K562 (cell line): Measurements from ENCODE around the gene PCDHB4. TPM values are rescaled to one million over a fixed set of nuclear protein-coding genes. Genes with fewer than 3 reads are reported as not detected.
"Not testable (repeated sequence)": the region's sequence is repeated elsewhere in the genome, so short reads cannot be mapped to it uniquely, and the experiment has no call there.

Experiments used
- ATAC-seq: fragments of 200-7000 bp; cut with Tn5 transposase; 3 replicates; pipeline ENCODE4 v1.9.1; 2020; ENCODE audit warnings: moderate library complexity
- BruUV-seq: library from RNA; stranded (reverse); fragments of 400-500 nt; replicated peaks from 2 replicates; lab custom pipeline; 2021; lab: Mats Ljungman, UMichigan
- CTCF ChIA-PET: fragments of 300-600 bp; formaldehyde crosslinking; extraction: SDS; loops from one replicate; lab custom pipeline; 2021; ENCODE audit warnings: low intra/inter-chr PET ratio; lab: Yijun Ruan, JAX
- POLR2A ChIA-PET: fragments of 300-600, 350-650 bp; sonication (Branson Sonifier 250); formaldehyde crosslinking; extraction: SDS; loops from one replicate; lab custom pipeline; 2021; ENCODE audit warnings: antibody characterized with exemption, inconsistent platforms; lab: Yijun Ruan, JAX
- DNase-seq, 4 experiments: peaks; one replicate each; pipeline versions ENCODE4 v3.0.0 to v3.0.0-alpha.2; 2011 to 2018; ENCODE audit warnings: low spot score in 3 of 4, mixed read lengths in 3 of 4; ENCODE audit errors: extremely low read depth in 1 of 4
- FAIRE-seq: peaks from 2 replicates; lab custom pipeline; 2011; peaks lifted over from hg19 to GRCh38; lab: Jason Lieb, UNC
- H2AFZ ChIP-seq: 2 replicates; pipeline ENCODE4 v1.6.0; 2011; ENCODE audit warnings: low read depth, low read length, control low read depth, inconsistent platforms
- H3K27ac ChIP-seq: fragments of 200-600 bp; 3 replicates; pipeline ENCODE4 v1.8.0; 2011; ENCODE audit warnings: low read depth, mild to moderate bottlenecking, control low read depth, inconsistent platforms, low read length, moderate library complexity, mixed read lengths; ENCODE audit errors: extremely low read depth
- H3K27me3 ChIP-seq, 2 experiments: fragments of 300-600 bp in 1 of 2; 2 replicates in 1 of 2; 3 replicates in 1 of 2; pipeline versions ENCODE4 v1.6.0 to v1.8.0; 2011; ENCODE audit warnings: inconsistent platforms in 2 of 2, low read length in 2 of 2, mild to moderate bottlenecking in 1 of 2, mixed read lengths in 1 of 2, moderate library complexity in 1 of 2; ENCODE audit not compliant: control insufficient read depth in 2 of 2, insufficient read depth in 2 of 2
- H3K36me3 ChIP-seq: fragments of 300-600 bp; 3 replicates; pipeline ENCODE4 v1.8.0; 2011; ENCODE audit warnings: mild to moderate bottlenecking, low read length, inconsistent platforms; ENCODE audit not compliant: control insufficient read depth, insufficient read depth
- H3K4me1 ChIP-seq, 2 experiments: fragments of 200-600 bp in 1 of 2; replicated peaks in 1 of 2; 2 replicates in 1 of 2; 3 replicates in 1 of 2; pipeline versions ENCODE4 v1.5.1 to v1.8.0; 2011; ENCODE audit warnings: inconsistent platforms in 2 of 2, low read length in 2 of 2, mild to moderate bottlenecking in 1 of 2, mixed read lengths in 1 of 2, moderate library complexity in 1 of 2; ENCODE audit not compliant: control insufficient read depth in 2 of 2, insufficient read depth in 2 of 2
- H3K4me2 ChIP-seq: 2 replicates; pipeline ENCODE4 v1.6.1; 2011; ENCODE audit warnings: low read length, control low read depth, inconsistent platforms, mixed read lengths; ENCODE audit not compliant: insufficient read depth
- H3K4me3 ChIP-seq: fragments of 200-600 bp; sonication (generic), shearing (Covaris generic); 2 replicates; pipeline ENCODE4 v1.5.1; 2016; ENCODE audit warnings: control low read depth, inconsistent platforms
- H3K79me2 ChIP-seq: fragments of 200-600 bp; 3 replicates; pipeline ENCODE4 v1.8.0; 2011; ENCODE audit warnings: low read length, inconsistent platforms; ENCODE audit not compliant: control insufficient read depth, insufficient read depth
- H3K9ac ChIP-seq, 2 experiments: 2 replicates each; pipeline versions ENCODE4 v1.6.0 to v1.6.1; 2011; ENCODE audit warnings: low read depth in 2 of 2, low read length in 2 of 2, control low read depth in 1 of 2, inconsistent platforms in 1 of 2, mild to moderate bottlenecking in 1 of 2, mixed read lengths in 1 of 2; ENCODE audit not compliant: insufficient read depth in 1 of 2
- H3K9me1 ChIP-seq: one replicate; pipeline ENCODE4 v1.6.0; 2011; ENCODE audit warnings: inconsistent platforms, mild to moderate bottlenecking, low read length, moderate library complexity; ENCODE audit not compliant: control insufficient read depth, insufficient read depth
- H3K9me3 ChIP-seq: replicated peaks from 2 replicates; pipeline ENCODE4 v1.5.1; 2011; ENCODE audit warnings: low read depth, low read length, inconsistent platforms; ENCODE audit not compliant: control insufficient read depth, insufficient read depth
- H4K20me1 ChIP-seq: replicated peaks from 2 replicates; pipeline ENCODE4 v1.6.1; 2011; ENCODE audit warnings: low read length, inconsistent platforms, mixed read lengths; ENCODE audit not compliant: control insufficient read depth, insufficient read depth
- MAZ ChIP-seq, 2 experiments: fragments of 450-650 bp in 1 of 2; sonication (generic) in 1 of 2; formaldehyde crosslinking; IDR thresholded peaks in 1 of 2; conservative IDR thresholded peaks in 1 of 2; 2 replicates each; pipeline versions ENCODE4 v1.4.0 to v1.5.0; 2020; ENCODE audit warnings: mild to moderate bottlenecking in 1 of 2, missing genetic modification reagents in 1 of 2
- WGBS: fragments of 100-300 bp; shearing (Covaris generic); methylation state at CpG from one replicate; pipeline ENCODE4 v1.1.6; 2016; ENCODE audit warnings: low coverage, mixed read lengths; ENCODE audit not compliant: insufficient coverage; ENCODE audit errors: missing lambda C conversion rate; 5-methylcytosine and 5-hydroxymethylcytosine counted together
- in situ Hi-C: fragments of 300-500 bp; cut with MboI; formaldehyde crosslinking; loops from 4 replicates; pipeline ENCODE4 v1.15.0; 2018; ENCODE audit warnings: inconsistent platforms, mixed read lengths
- intact Hi-C: fragments of 100-400 bp; cut with micrococcal nuclease; formaldehyde crosslinking; loops from 2 replicates; pipeline ENCODE4 v1.14.2; 2022
- polyA plus RNA-seq, 8 experiments: library from polyadenylated mRNA; depleted of rRNA in 4 of 8; stranded (reverse) in 5 of 8; unstranded in 3 of 8; fragments of >200 nt; fragmentation: Nextera tagmentation in 2 of 8; fragmentation: Illumina TruSeq in 1 of 8; extraction: Ambion mirVana in 2 of 8; extraction: Trizol in 1 of 8; gene quantifications; 2 replicates each; pipeline versions ENCODE4 v1.2.1 to v1.2.3, GENCODE V29; 2011 to 2014; ENCODE audit warnings: inconsistent platforms in 1 of 8, missing spikeins in 1 of 8
- total RNA-seq, 7 experiments: library from RNA; depleted of rRNA in 6 of 7; stranded (reverse); fragments of >200 nt in 6 of 7; fragmentation: Illumina TruSeq in 2 of 7; extraction: Trizol in 2 of 7; gene quantifications; 2 replicates each; pipeline versions ENCODE4 v1.2.1 to v1.2.3, GENCODE V29; 2011 to 2021; ENCODE audit warnings: low replicate concordance in 1 of 7

PCDHB4 gene
- total and polyA plus RNA-seq, 9 of the 15 experiments (the other 6 are each of a cell fraction or from before 2014, with no cell fraction given), result not detected

- TF ChIP-seq MAZ (CRISPR knock-in tag; conservative IDR thresholded peaks at IDR 0.05 in 1 of 2, IDR thresholded peaks at IDR 0.05 in 1 of 2), result no peak
Measured at GRCh38 chr5:141095263-141095641, 26.4 kb upstream of the PCDHB4 start (continued).

GRCh38 chr5:141096181-141096580 is 25.4 kb upstream of the PCDHB4 start:
- H4K20me1 ChIP-seq, DNase-seq, CTCF ChIA-PET, H3K9me1 ChIP-seq, POLR2A ChIA-PET, H3K27ac ChIP-seq, H3K9ac ChIP-seq, BruUV-seq, H3K4me2 ChIP-seq, H2AFZ ChIP-seq, H3K36me3 ChIP-seq, H3K4me1 ChIP-seq, H3K27me3 ChIP-seq, H3K9me3 ChIP-seq, intact Hi-C loops, H3K79me2 ChIP-seq, FAIRE-seq, in situ Hi-C loops, ATAC-seq, H3K4me3 ChIP-seq: not testable (repeated sequence)
- 45% methylated on average over 10 of the region's 46 CpGs for WGBS

- 7% methylated on average over 23 of the region's 38 CpGs for WGBS
- H3K4me1 ChIP-seq, H4K20me1 ChIP-seq, H3K4me2 ChIP-seq, H3K36me3 ChIP-seq, H3K79me2 ChIP-seq, H3K9me1 ChIP-seq, ATAC-seq, H2AFZ ChIP-seq, POLR2A ChIA-PET, H3K9ac ChIP-seq, DNase-seq, intact Hi-C loops, in situ Hi-C loops, H3K4me3 ChIP-seq, H3K27ac ChIP-seq, H3K27me3 ChIP-seq, BruUV-seq, CTCF ChIA-PET, FAIRE-seq, H3K9me3 ChIP-seq: not testable (repeated sequence)
Measured at GRCh38 chr5:141096586-141096985, 25.0 kb upstream of the PCDHB4 start.
